ENCODE data around the gene SEH1L.
"Not testable (repeated sequence)": the region's sequence is repeated elsewhere in the genome, so short reads cannot be mapped to it uniquely, and the experiment has no call there.

Gene SEH1L

DNA sequence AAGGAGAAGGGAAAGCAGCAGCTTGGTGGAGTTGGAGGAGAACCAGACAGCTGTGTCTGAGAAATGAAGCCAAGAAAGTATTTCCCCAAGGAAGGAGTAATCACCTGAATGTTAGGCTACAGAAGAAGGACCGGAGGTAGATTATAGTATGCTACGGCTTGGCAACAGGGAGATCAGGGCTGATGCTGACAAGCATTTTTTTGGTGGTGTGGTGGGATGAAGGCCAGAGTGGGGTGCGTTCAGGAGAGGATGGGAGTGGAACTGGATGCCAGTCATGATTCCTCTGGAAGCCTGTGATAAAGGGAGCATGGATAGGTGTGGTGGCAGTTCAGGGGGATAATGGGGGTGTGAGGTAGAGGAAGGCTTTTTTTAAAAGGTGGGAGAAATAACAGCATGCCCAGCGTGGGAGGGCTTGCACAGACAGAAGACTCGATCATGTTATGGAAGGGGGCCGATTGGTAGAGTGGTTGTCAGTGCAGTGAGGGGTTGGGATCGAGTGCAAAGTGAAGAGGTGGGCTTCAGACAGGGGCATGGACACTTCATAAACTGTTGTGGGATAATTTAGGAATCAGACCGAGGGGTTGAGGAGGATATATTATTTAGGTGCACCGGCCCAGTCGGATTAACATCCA is 49.0 kb downstream of the SEH1L start:
- no peak for DNase-seq (ENCODE audit: low spot score)

DNA sequence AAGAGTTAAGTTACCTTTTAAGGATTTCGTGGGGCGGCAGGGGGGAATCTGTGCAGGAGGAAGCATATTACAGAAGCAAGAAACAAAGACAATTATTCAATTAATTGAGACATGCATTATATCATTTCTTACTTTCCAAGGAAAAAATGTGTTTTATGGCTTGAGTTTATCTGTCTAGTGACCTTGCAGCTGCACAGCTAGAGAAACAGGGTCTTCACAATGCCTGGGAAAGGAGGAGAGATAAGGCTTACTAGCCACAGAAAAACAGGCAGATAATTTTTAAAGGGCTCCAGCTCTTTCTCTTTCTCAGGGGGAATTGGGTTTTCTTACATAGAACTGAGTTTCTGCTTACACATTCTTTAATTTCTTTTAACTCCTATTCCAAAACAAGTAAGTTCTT is 49.5 kb downstream of the SEH1L start:
- not testable (repeated sequence) for DNase-seq (ENCODE audit: low spot score)

DNA sequence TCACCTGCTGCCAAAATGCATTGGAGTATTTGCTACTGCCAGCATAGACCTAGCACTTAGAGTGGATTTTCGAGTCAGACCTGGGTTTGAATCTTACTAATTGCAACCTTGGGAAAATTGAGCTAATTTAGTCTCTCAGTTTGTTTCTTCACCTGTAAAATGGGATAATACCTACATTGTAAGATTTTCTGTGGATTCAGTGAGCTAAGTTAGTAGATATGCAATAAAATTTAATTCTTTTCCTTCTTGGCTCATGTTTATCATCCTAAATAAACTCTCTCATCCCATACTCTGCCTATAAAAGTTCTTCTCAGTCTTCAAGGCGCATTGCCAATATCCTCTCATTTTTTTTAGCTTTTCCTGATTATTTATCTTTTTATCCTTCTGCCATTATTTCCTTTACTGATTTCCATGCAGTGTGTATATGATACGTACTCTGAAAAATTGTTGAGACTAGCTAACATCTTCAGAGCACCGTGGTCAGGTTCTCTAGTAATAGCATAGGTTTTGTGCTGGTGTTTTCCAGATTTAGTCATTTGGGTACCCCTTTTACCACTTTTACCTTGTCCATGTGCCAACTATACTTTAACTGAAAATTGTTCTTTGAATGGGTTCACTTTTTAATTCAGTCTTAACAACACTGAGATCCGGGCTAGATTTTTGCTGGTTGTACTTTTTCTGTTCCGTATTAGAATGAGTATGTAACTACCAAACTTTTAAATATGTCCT is 50.7 kb downstream of the SEH1L start:
- DNase-seq (ENCODE audit: low spot score) = no peak

DNA sequence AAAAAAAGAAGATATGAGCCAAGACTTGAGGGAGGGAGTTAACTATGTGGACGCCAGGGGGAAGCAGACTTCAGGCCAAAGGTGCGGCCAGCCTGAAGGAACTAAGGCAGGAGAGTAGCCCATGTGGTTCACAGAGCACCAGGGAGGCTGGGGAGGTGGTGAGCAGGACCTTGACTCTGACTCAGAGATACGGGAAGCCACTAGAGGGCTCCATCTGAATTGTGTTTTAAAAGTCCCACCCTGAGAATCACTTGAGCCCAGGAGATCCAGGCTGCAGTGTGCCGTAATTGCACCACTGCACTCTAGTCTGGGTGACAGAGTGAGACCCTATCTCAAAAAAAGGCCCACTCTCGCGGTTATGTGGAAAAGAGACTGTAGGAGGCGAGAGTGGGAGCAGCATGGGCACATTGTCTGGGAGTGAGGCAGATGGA is 55.7 kb downstream of the SEH1L start:
- DNase-seq (ENCODE audit: low spot score) = peak; percentile 64

DNA sequence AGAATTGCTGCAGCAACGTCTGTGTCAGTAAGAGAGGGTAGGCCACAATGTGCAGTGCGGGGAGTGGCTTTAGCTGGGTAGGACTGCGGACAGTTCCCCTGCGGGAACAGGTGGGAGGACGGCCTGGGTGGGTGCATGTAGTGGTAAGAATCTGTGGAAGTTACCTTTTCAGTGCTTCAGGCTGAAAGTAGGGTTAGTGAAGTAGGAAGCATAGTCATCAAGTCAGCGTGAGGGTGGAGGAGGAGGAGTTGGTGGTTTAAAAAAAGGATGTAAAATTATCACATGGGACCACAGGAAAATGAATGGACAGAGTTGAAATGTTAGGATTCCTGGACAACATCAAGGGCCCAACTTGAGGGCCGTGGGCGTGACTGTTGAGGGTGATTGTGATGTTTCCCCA is 56.6 kb downstream of the SEH1L start:
- DNase-seq (ENCODE audit: low spot score) = no peak

DNA sequence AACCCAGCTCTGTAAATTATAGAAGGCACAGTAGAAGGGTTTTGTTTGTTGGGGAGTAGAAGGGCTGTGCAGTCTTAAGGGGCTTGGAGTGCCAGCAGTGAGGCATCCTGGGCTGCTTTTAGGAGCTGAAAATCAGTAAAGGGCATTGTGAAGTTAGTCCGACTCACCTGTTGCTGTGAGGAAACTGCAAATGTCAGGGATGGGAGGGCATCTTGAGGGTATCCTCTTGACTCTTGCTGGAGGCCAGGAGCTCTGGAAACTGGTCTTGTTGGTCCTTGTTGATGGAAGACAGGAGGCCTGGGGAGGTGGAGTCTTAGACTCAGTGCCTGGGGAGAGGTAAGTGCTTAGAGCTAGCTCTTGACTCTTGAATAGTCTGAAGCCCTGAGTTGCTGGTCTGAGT is 57.5 kb downstream of the SEH1L start:
- DNase-seq (ENCODE audit: low spot score) = no peak

DNA sequence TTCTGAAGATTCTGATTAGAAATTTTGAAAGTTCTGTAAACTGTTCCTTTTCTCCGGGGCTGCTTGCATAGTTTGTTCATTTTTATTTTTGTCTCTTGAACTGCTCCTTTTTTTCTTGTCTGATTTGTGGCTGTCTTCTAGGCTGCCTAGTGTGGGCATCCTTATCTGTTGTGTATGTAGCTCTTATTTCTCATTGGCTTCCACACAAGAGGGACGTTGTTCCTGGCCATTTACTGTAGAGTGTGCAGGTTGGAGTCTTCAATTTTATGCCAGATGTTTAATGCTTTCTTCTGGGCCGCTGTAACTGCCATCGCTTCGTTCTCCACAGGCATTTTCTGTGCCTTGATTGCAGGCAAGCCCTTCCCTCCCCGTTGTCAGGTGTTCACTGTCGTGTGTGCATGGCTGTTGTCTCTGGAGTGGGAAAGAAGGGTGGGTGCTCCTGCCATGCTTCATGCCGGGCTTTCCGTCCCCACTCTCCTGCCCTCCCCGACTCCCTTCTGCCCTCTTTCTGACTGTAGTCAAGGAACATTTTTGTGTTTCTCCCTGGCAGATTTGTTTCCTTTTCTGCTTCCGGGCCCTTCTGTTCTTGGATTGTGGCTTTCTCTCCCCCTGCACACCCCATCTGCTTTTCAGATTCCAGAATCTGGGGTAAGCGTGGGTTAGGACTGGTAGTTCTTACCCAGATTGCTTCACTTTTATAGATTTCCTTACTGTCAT is 58.9 kb downstream of the SEH1L start:
- no peak for DNase-seq (ENCODE audit: low spot score)

DNA sequence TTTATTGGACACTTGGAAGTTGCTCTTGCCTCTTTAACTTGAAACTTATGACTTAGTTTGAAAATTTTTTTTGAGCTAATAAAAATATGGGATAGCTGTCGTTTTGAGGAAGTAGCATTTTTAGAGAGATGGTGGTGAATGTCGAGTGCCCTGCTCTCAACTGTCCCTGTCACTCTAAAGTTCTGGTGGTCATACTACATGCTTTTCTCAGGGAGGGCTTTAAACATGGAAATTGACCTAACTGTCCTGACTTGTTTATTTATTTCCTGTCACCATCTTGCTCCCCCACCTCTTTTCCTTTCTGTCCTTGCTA is 59.4 kb downstream of the SEH1L start:
- DNase-seq (ENCODE audit: low spot score) = no peak

DNA sequence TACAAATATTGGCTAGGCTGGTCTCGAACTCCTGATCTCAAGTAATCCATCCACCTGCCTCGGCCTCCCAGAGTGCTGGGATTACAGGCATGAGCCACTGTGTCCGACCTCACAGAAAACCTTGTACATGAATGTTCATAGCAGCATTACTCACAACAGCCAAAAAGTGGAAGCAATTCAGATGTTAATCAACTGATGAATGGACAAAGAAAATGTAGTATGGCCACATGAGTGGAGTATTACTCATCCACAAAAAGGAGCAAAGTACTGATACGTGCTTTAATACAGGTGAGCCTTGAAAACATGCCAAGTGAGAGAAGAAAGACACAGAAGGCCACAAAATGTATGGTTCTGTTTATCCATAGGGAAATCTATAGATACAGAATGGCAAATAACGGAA is 63.9 kb downstream of the SEH1L start:
- DNase-seq (ENCODE audit: low spot score) = no peak

DNA sequence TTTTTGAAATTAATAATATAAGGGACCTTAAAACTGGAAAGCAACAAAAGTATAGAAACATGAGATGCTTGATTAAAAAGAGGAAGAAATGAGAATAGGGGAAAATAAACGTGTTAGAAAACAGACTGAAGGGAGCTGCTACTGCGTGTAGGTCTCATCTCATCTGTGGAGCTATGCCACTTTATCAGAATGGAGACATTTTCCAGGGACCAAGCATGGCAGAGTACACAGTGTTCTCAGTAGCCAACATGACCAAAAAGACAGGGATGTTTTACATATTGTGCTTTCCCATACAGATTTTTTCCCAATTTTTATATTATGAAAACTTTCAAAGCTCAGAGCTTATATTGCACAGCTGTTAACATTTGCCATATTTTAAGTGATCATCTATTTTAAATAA is 66.4 kb downstream of the SEH1L start:
- DNase-seq (ENCODE audit: low spot score) = no peak

DNA sequence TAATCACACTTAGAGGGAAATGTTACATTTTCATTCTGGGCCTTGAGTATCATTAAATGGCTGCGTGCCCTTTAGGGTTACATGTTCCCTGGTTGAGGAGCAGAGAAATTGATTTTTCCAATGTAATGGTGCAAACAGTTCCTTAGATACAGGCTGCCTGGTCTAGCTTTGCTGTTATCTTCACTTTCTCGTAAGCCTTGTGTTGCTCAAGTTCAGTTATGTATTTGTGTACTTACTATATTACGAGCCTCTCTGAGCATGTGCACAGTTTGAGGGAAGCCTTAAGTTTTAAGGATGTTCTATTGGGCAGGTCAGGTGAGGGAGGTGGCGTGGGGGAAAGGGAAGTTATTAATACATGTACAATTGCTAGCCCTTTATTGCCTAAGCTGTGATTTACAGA is 67.0 kb downstream of the SEH1L start:
- no peak for DNase-seq (ENCODE audit: low spot score)

DNA sequence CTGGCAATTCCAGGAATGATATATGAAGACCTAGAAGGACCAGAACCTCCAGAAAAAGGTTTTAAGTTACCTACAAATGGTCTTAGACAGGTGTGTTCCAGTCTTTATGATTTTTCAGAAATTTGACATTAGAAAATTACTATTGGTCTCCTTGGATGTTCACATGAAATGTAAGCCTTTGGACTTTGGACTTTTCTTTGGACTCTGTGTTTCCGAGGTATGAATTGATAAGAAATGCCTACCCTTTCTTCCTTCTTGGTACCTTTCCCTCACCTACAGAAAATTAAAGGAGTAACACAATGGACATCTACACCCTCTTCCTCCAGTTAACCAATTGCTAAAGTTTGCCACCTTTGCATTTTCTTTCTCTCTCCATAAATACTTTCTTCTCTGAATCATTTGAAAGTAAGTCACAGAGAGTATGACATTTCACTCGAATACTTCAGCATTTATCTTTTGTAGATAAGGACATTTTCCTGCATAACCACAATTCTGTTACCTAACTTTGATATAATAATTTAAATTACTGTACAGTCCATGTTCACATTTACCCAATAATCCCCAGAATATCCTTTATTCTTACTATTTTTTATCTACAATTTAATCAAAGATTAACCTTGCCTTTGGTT is 69.5 kb downstream of the SEH1L start:
- DNase-seq (ENCODE audit: low spot score) = no peak

DNA sequence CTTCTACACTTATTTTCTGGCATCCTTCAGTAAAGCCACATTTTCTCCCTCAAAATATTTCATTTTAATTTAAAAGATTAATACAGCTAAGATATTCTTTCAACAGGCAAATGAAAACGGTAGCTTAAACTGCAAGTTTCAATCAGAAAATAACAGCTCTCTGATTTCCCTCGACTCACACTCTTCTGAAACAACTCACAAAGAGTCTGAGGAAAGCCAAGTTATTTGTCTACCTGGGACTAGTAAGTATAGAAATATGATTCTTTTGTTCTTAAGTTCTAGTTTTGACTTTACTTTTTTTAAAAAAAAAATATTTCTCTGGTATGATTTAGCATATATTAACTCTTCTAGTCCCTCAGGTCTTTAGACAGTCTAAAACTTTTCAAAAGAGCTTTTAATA is 70.6 kb downstream of the SEH1L start:
- no peak for DNase-seq (ENCODE audit: low spot score)

DNA sequence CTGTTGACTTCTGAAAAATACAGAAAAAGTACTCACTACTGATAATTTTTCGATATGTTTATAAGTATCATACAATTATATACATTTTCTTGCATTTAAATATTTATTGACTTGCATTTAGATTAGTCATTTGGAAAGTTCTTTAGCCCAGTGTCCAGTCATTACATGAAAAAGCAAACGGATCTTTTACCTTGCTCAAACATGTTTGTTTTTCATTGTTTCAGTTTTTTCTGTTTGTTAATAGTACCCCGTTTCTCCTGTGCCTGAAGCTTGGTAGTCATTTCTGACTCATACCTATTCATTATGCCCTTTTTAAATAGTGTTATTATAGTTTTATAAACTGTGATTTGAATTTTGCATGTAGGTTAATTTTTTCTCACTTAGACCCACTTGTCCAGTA is 71.5 kb downstream of the SEH1L start:
- no peak for DNase-seq (ENCODE audit: low spot score)

DNA sequence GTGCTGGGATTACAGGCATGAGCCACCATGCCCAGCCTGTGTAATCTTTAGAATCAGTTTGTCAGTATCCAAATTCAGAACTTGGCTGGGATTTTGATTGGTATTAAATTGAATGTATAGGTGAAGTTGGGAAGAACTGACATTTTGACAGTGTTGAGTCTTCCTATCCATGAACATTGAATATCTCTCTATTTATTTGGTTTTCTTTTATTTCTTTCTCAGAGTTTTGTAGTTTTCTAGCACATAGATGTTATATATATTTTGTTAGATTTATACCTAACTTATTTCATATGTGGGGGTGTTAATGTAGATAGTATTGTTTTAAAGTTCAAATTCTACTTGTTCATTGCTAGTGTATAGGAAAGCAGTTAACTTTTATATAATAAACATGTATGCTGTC is 74.8 kb downstream of the SEH1L start:
- no peak for DNase-seq (ENCODE audit: low spot score)

DNA sequence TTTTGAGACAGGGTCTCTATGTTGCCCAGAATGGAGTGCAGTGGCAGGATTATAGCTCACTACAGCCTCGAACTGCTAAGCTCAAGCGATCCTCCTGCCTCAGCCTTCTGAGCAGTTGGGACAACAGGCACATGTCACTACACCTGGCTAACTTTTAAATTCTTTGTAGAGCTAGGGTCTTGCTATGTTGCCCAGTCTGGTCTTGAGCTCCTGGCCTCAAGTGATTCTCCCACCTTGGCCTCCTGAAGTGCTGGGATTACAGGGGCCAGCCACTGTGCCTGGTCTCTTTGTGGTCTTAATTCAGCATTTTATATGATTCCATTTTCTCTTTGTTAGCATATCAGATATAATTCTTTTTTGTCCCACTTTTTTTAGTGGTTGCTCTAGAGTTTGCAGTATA is 77.4 kb downstream of the SEH1L start:
- no peak for DNase-seq (ENCODE audit: low spot score)

DNA sequence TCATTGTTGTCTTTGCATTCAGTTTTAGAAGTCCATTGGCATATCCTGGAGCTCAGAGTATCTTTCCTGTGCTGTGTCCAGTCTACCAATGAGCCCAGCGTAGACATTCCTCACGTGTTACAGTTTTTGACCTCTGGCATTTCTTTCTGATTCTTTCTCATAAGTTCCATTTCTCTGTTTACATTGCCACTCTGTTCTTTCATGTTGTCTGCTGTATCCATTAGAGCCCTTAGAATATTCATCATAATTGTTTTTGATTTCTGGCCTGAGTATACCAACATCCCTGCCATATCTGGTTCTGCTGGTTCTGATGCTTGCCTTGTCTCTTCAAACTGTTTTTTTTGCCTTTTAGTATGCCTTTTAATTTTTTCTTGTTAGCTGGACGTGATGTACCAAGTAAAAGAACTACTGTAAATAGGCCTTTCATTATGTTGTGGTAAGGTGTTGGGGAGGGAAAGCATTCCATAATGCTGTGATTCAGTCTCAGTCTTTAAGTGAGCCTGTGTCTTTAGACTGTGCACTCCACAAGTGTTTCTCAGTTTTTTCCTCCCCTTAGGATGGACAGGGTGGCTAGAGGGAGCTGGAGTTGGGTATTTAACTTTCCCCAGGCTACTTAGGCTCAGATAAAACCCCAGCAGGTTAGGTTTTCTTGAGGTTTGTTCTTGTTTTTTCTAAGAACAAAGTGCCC is 78.9 kb downstream of the SEH1L start:
- no peak for DNase-seq (ENCODE audit: low spot score)

DNA sequence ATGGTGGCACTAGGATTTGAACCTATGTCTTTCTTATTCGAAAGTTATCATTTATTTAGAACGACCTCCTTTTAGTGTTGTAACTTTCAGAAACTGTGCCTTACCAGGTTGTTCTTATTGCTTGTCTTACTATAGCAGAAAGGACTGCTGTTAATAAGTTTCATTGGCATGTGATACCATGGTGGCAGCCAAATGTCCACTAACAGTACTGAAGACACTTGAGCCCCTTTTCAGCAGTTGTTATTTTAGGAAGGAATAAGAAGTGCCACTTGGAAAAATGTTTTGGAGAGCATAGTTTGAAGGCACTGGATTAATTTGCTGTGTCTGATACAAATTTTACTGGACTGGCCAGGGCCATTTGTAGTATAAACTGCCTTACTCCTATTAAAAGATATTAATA is 81.1 kb downstream of the SEH1L start:
- no peak for DNase-seq (ENCODE audit: low spot score)

DNA sequence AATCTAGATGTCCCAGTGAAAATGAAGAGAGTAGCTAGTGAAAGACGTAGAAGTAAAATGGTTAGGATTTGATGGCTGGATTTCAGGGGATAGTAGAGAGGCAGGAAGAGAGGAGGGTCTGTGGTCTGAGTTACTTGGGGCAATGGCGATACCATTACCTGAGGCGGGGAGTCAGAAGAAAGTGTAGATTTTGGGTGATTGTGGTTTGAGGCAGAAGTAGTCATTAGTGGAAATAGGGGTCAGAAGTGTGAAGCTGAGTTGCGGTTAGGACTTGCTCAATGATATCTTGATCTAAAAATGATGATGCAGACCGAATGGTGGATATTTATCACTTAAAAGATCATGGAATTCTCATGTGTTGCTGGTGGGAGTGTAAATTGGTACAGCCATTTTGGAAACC is 84.4 kb downstream of the SEH1L start:
- no peak for DNase-seq (ENCODE audit: low spot score)

DNA sequence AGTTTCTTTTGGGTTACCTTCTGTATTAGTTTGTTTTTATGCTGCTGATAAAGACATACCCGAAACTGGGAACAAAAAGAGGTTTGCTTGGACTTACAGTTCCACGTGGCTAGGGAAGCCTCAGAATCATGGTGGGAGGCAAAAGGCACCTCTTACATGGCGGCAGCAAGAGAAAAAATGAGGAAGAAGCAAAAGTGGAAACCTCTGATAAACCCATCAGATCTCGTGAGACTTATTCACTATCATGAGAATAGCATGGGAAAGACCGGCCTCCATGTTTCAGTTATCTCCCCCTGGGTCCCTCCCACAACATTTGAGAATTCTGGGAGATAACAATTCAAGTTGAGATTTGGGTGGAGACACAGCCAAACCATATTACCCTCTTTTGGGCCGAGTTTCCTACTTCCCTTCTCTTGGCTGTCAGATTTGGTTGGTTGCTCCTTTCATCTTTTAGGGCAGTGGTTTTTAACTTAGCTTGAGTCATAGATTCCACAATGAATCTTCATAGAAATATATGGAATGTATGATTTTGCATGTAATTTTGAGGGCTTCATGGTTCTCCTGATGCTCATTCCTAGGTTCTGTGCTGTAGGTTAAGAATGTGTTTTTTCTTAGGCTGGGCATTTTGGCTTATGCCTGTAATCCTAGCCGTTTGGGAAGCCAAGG is 87.6 kb downstream of the SEH1L start:
- DNase-seq (ENCODE audit: low spot score) = peak; percentile 62

DNA sequence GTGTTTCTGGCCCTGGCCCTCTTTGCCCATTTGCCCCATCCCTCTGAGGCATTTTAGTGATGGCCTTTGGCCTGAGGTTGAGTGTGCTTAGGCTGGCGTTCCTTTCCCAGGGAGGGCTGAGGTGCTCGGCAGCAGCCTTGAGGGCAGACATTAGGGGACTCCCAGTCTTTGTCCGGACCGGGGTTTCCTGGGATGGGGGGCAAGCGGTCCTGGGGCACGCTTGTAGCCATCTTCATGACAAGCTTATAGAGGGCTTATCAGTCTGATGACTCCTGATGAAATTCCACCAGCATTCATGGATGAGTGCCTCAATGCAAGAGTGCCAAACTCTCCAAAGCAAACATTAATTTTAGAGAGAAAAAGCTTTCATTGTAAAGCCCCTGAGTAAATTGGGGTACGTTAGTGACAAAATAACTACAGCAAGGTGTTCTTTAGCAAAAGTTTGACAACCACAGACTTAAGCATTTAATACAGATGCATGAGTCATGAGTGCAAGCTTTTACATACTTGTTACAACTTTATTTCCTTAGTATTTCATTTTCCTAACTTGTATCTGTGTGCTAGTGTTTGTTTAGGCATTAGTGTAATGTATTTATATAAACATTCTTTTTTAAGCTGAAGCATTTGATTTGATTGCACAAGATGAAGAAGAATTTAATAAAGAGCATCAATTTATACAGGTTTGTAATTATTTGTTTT is 89.0 kb downstream of the SEH1L start:
- peak; percentile 22 for DNase-seq (ENCODE audit: low spot score)

All from GM03348 (cell line).